ENCODE measurements around the gene CERS6. TPM values are rescaled to one million over a fixed set of nuclear protein-coding genes. Genes with fewer than 3 reads are reported as not detected.
"Not testable (repeated sequence)": the region's sequence is repeated elsewhere in the genome, so short reads cannot be mapped to it uniquely, and the experiment has no call there.

CERS6 gene
- total RNA-seq, 2 experiments from 2014 or later: 7.4 to 8.4 TPM

GRCh38 chr2:168499500-168499899 is 43.4 kb downstream of the CERS6 start:
- H3K27ac Mint-ChIP-seq: no peak overlapping the region
- no peaks in the 10 kb centered on the region for H3K27me3 Mint-ChIP-seq
- ChIA-PET POLR2A (no interaction called here), CTCF (no interaction called here)
- peaks cover 12% of the 10 kb centered on the region for H3K4me1 Mint-ChIP-seq
- H3K36me3 Mint-ChIP-seq (ENCODE audit: low read depth): peaks cover 26% of the 10 kb centered on the region
- no peak overlapping the region for H3K4me3 Mint-ChIP-seq
- DNase-seq: no peak
- H3K9me3 Mint-ChIP-seq: peaks cover 20% of the 10 kb centered on the region

DNA sequence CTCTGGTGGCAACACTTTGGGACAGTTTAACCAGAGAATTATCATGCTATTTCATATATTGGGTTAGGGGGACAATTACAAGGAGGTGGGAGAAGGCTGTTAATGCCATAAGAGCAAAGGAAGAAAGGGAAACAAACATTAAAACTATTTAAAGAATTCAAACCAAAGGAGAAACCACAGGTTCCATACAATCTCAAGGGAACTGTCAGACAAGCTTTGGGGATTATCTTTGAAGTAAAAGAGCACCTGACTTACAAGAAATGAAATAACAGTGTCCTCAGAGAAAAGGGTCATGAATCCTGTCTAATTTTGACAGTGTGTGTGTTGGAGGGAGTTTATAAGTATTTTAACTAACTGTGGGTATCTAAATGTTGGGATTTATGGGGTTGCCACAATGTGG is 44.4 kb downstream of the CERS6 start:
- POLR2A ChIA-PET: no interaction called here
- H3K36me3 Mint-ChIP-seq (ENCODE audit: low read depth): peaks cover 23% of the 10 kb centered on the region
- no peak overlapping the region for H3K27ac Mint-ChIP-seq
- H3K4me1 Mint-ChIP-seq: peaks cover 5% of the 10 kb centered on the region
- H3K9me3 Mint-ChIP-seq: peaks cover 20% of the 10 kb centered on the region
- H3K27me3 Mint-ChIP-seq: no peaks in the 10 kb centered on the region
- DNase-seq: no peak
- CTCF ChIA-PET: no interaction called here
- no peak overlapping the region for H3K4me3 Mint-ChIP-seq

DNA sequence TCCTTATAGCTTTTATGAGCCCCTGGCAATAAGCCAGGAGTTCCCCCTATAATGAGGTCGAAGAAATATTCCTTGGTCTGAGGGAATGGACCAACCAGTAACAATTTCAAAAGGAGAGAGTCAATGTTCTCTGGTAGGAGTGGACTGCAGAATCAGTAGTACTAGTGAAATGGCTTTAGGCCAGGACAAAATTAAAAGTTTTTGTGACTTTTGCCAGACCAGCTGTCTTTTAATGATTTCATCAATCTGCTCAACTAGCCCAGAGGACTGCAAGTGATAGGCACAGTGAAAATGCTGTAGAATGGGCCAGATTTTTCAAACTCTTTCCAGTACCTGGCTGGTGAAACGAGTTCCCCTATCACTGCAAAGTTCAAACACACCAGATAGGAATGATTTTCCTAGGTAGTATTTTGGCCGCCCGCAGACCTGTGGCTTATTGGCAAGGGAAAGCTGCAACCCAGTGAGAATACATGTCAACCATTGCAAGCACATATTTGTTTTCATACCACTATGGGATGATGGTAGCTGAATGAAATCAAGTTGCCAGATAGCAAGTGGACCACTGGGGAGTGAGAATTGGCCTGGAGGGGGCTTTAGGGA is 45.5 kb downstream of the CERS6 start:
- Mint-ChIP-seq H3K4me1 (no peaks in the 10 kb centered on the region), H3K36me3 (ENCODE audit: low read depth) (peaks cover 19% of the 10 kb centered on the region), H3K27ac (no peak overlapping the region), H3K4me3 (no peak overlapping the region), H3K9me3 (peaks cover 20% of the 10 kb centered on the region), H3K27me3 (no peaks in the 10 kb centered on the region)
- no peak for DNase-seq
- ChIA-PET CTCF (no interaction called here), POLR2A (interaction anchor here (0.9 kb wide), 1 partner anchor 11 kb away, joined by 3 read pairs; no protein-coding TSS in a partner anchor)

- peaks cover 12% of the 10 kb centered on the region for H3K36me3 Mint-ChIP-seq (ENCODE audit: low read depth)
- H3K27ac Mint-ChIP-seq, CTCF ChIA-PET, H3K4me1 Mint-ChIP-seq, DNase-seq, H3K27me3 Mint-ChIP-seq, H3K4me3 Mint-ChIP-seq, POLR2A ChIA-PET: not testable (repeated sequence)
- H3K9me3 Mint-ChIP-seq: peaks cover 18% of the 10 kb centered on the region
Observed at GRCh38 chr2:168502852-168503251, 46.8 kb downstream of the CERS6 start.

- POLR2A ChIA-PET: interaction anchor here (0.6 kb wide), 1 partner anchor 49 kb away, joined by 3 read pairs; no protein-coding TSS in a partner anchor
- CTCF ChIA-PET: no interaction called here
Observed at GRCh38 chr2:168503901-168504300, 47.8 kb downstream of the CERS6 start.

GRCh38 chr2:168504323-168504722 is 48.3 kb downstream of the CERS6 start:
- DNase-seq: no peak
- Mint-ChIP-seq H3K9me3 (peaks cover 14% of the 10 kb centered on the region), H3K4me3 (no peak overlapping the region), H3K4me1 (no peaks in the 10 kb centered on the region), H3K36me3 (ENCODE audit: low read depth) (peaks cover 12% of the 10 kb centered on the region), H3K27me3 (no peaks in the 10 kb centered on the region), H3K27ac (no peak overlapping the region)
- ChIA-PET POLR2A (interaction anchor here (0.6 kb wide), 1 partner anchor 1906 kb away, joined by 4 read pairs; no protein-coding TSS in a partner anchor), CTCF (no interaction called here)

More at GRCh38 chr2:168503901-168504300, 47.8 kb downstream of the CERS6 start:
- DNase-seq: no peak
- Mint-ChIP-seq H3K9me3 (peaks cover 14% of the 10 kb centered on the region), H3K4me3 (no peak overlapping the region), H3K36me3 (ENCODE audit: low read depth) (peaks cover 12% of the 10 kb centered on the region), H3K27me3 (no peaks in the 10 kb centered on the region), H3K27ac (no peak overlapping the region), H3K4me1 (no peaks in the 10 kb centered on the region)

- H3K4me1 Mint-ChIP-seq: no peaks in the 10 kb centered on the region
- CTCF ChIA-PET: no interaction called here
- H3K27ac Mint-ChIP-seq: no peak overlapping the region
- DNase-seq: no peak
- no peaks in the 10 kb centered on the region for H3K9me3 Mint-ChIP-seq
- no peaks in the 10 kb centered on the region for H3K36me3 Mint-ChIP-seq (ENCODE audit: low read depth)
- no peaks in the 10 kb centered on the region for H3K27me3 Mint-ChIP-seq
- H3K4me3 Mint-ChIP-seq: no peak overlapping the region
- POLR2A ChIA-PET: no interaction called here
Observed at GRCh38 chr2:168510125-168510756, 54.2 kb downstream of the CERS6 start.

- POLR2A ChIA-PET: no interaction called here
- Mint-ChIP-seq H3K27me3 (no peaks in the 10 kb centered on the region), H3K4me1 (no peaks in the 10 kb centered on the region), H3K36me3 (ENCODE audit: low read depth) (no peaks in the 10 kb centered on the region), H3K27ac (no peak overlapping the region), H3K4me3 (no peak overlapping the region), H3K9me3 (no peaks in the 10 kb centered on the region)
- CTCF ChIA-PET: no interaction called here
- DNase-seq: no peak
Observed at GRCh38 chr2:168514692-168515091, 58.6 kb downstream of the CERS6 start.

DNA sequence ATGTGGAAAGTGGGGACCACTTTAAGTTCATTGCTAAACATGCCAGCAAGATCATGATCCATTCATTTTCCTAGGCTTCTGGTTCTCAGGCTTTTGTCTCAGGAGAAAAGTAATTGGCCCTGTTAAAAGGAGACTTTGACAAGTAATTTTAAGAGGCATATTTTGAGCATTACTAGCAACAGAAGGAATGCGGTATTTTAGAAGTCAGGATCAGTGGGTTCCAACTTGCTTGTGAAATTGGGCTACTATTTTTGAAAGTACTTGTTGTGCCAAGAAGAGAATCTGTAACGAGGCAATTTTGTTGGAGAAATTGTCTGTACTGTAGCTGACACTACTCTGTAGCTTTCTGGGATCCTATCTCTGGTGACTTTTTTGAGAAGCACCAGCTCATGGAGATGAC is 59.4 kb downstream of the CERS6 start:
- H3K27ac Mint-ChIP-seq: no peak overlapping the region
- H3K9me3 Mint-ChIP-seq: no peaks in the 10 kb centered on the region
- no peak overlapping the region for H3K4me3 Mint-ChIP-seq
- H3K27me3 Mint-ChIP-seq: no peaks in the 10 kb centered on the region
- H3K4me1 Mint-ChIP-seq: no peaks in the 10 kb centered on the region
- CTCF ChIA-PET: no interaction called here
- no peaks in the 10 kb centered on the region for H3K36me3 Mint-ChIP-seq (ENCODE audit: low read depth)
- no peak for DNase-seq
- POLR2A ChIA-PET: no interaction called here

DNA sequence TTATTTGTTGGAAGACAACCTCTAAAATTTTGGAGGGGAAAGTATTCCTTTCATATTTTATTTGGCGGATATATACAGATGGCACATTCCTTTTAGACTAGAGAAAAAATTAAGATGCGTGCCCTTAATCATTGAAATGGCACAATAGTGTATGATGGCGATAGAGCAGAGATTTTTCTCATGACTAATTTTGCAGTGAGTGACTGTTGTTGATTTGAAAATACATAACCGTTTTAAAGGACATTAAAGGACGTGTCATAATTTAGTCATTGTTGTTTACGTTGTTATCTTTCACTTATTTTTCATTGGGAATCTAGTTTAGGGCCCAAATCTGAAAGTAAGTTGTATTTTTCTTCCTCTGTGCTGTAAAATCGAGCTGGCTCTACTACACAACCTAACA is 61.7 kb downstream of the CERS6 start:
- ChIA-PET POLR2A (no interaction called here), CTCF (no interaction called here)
- H3K36me3 Mint-ChIP-seq (ENCODE audit: low read depth): no peaks in the 10 kb centered on the region

DNA sequence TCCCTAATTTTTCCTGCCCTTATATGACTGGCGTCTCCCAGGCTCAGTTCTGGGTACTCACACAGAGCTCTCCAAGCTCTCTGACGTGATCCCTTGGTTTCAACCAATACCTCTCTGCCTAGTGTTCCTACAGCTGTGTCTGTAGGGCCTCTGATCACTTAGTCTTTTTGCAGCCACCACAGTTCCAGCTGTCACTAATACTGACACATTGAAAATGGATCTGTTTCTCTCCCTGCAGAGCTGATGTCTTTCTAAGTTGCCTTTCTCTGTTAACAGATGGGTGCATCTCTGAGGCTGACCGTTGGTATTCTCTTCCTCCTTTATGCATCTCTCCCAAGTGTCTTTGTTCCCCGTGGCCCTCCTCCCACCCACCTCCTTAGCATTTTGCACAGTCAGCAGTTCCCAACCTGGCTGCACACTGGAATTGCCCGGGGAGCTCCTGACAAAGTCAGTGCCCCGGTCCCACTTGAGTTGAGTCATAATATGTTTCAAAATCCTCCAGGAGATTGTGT is 62.5 kb downstream of the CERS6 start:
- H3K27me3 Mint-ChIP-seq: no peaks in the 10 kb centered on the region
- H3K36me3 Mint-ChIP-seq (ENCODE audit: low read depth): no peaks in the 10 kb centered on the region
- POLR2A ChIA-PET: no interaction called here
- H3K4me1 Mint-ChIP-seq: no peaks in the 10 kb centered on the region
- CTCF ChIA-PET: no interaction called here
- H3K27ac Mint-ChIP-seq: no peak overlapping the region
- H3K9me3 Mint-ChIP-seq: no peaks in the 10 kb centered on the region
- H3K4me3 Mint-ChIP-seq: no peak overlapping the region
- no peak for DNase-seq

More for the DNA sequence above, 61.7 kb downstream of the CERS6 start:
- H3K4me3 Mint-ChIP-seq: no peak overlapping the region
- no peak overlapping the region for H3K27ac Mint-ChIP-seq
- no peak for DNase-seq
- H3K4me1 Mint-ChIP-seq: no peaks in the 10 kb centered on the region
- no peaks in the 10 kb centered on the region for H3K9me3 Mint-ChIP-seq
- no peaks in the 10 kb centered on the region for H3K27me3 Mint-ChIP-seq

DNA sequence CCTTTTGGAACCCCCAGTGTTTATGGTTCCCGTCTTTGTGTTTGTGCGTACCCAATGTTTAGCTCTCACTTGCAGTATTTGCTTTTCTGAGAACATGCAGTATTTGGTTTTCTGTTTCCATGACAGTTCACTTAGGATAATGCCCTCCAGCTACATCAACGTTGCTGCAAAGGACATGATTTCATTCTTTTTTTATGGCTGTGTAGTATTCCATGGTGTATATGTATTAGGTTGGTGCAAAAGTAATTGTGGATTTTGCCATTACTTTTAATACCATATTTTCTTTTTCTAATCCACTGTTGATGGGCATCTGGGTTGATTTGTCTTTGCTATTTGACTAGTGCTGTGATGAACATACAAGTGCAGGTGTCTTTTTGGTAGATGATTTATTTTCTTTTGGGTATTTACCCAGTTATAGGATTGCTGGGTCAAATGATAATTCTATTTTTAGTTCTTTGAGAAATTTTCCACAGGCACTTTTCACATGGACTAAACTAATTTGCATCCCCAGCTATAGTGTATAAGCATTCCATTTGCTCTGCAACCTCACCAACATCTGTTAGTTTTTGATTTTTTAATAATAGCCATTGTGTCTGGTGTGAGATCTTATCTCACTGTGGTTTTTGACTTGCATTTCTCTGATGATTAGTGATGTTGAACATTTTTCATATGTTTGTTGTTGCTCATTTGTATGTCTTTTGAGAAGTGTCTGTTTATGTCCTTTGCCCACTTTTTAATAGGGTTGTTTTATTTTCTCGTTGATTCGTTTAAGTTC is 63.6 kb downstream of the CERS6 start:
- DNase-seq: no peak
- Mint-ChIP-seq H3K9me3 (peaks cover 2% of the 10 kb centered on the region), H3K27ac (no peak overlapping the region), H3K27me3 (no peaks in the 10 kb centered on the region), H3K4me1 (peaks cover 2% of the 10 kb centered on the region), H3K4me3 (no peak overlapping the region), H3K36me3 (ENCODE audit: low read depth) (no peaks in the 10 kb centered on the region)
- ChIA-PET CTCF (interaction anchor here (0.7 kb wide), 2 partner anchors 91 to 144 kb away, joined by 3 to 4 read pairs; no protein-coding TSS in a partner anchor), POLR2A (no interaction called here)

GRCh38 chr2:168521053-168521741 is 65.1 kb downstream of the CERS6 start:
- Mint-ChIP-seq H3K4me3 (no peak overlapping the region), H3K27me3 (no peaks in the 10 kb centered on the region), H3K36me3 (ENCODE audit: low read depth) (no peaks in the 10 kb centered on the region), H3K9me3 (peaks cover 2% of the 10 kb centered on the region), H3K27ac (no peak overlapping the region), H3K4me1 (peaks cover 2% of the 10 kb centered on the region)
- ChIA-PET CTCF (no interaction called here), POLR2A (no interaction called here)
- no peak for DNase-seq
